AML-193 (cell line): ENCODE measurements around the gene PAEP.
"Not testable (repeated sequence)": the region's sequence is repeated elsewhere in the genome, so short reads cannot be mapped to it uniquely, and the experiment has no call there.

ENCODE experiments used
- DNase-seq, 2 experiments: peaks; one replicate each; lab custom pipeline; 2025; lab: John Stamatoyannopoulos, UW

Gene PAEP

GRCh38 chr9:135561391-135562234 is at the start of gene PAEP:
PAEP (plus strand) TSS chr9:135561756.
- no peak for DNase-seq

- no peak for DNase-seq
Observed at GRCh38 chr9:135512241-135512603, 49.3 kb upstream of the PAEP start.

- DNase-seq = no peak
Observed at GRCh38 chr9:135512904-135513303, 48.7 kb upstream of the PAEP start.

- DNase-seq = no peak
Observed at GRCh38 chr9:135513351-135513846, 48.2 kb upstream of the PAEP start.

GRCh38 chr9:135513906-135514305 is 47.6 kb upstream of the PAEP start:
- DNase-seq = not testable (repeated sequence)

GRCh38 chr9:135514342-135515082 is 47.0 kb upstream of the PAEP start:
- no peak for DNase-seq

- DNase-seq = no peak
Observed at GRCh38 chr9:135515083-135515951, 46.2 kb upstream of the PAEP start.

- DNase-seq = no peak
Observed at GRCh38 chr9:135516132-135516860, 45.3 kb upstream of the PAEP start.

GRCh38 chr9:135517407-135517822 is 44.1 kb upstream of the PAEP start:
- no peak for DNase-seq

GRCh38 chr9:135519179-135519971 is 42.2 kb upstream of the PAEP start:
- no peak for DNase-seq

- no peak for DNase-seq
Observed at GRCh38 chr9:135520916-135521607, 40.5 kb upstream of the PAEP start, which contains the start of gene LCN1. LCN1 (plus strand) TSS chr9:135521440; CDS start chr9:135521498, 58 bp downstream.

- no peak for DNase-seq
Observed at GRCh38 chr9:135521608-135522095, 39.9 kb upstream of the PAEP start.

GRCh38 chr9:135522137-135522877 is 39.2 kb upstream of the PAEP start:
- no peak for DNase-seq

GRCh38 chr9:135522931-135523330 is 38.6 kb upstream of the PAEP start:
- DNase-seq = no peak

GRCh38 chr9:135523521-135524129 is 37.9 kb upstream of the PAEP start:
- no peak for DNase-seq

GRCh38 chr9:135524130-135524861 is 37.3 kb upstream of the PAEP start:
- DNase-seq = no peak

GRCh38 chr9:135525241-135526088 is 36.1 kb upstream of the PAEP start:
- DNase-seq = no peak
